D721Med (cell line): ENCODE data around the gene ZIC2.

Source experiments
- DNase-seq: peaks from one replicate; pipeline ENCODE4 v3.0.0; 2011; ENCODE audit warnings: low spot score; ENCODE audit not compliant: insufficient read length
- FAIRE-seq: peaks from 2 replicates; lab custom pipeline; 2011; peaks lifted over from hg19 to GRCh38; lab: Jason Lieb, UNC
- CTCF ChIP-seq: IDR thresholded peaks from 2 replicates; pipeline ENCODE4 v1.5.1; 2012; ENCODE audit warnings: mild to moderate bottlenecking, control low read depth; ENCODE audit not compliant: insufficient read depth; ENCODE audit errors: missing control alignments

The ZIC2 gene

GRCh38 chr13:99981735-99982035 is at the start of gene ZIC2:
TSS of gene ZIC2 (plus strand) at chr13:99981784. CDS start at chr13:99982065, 281 bp downstream.
- FAIRE-seq (no peak), DNase-seq (no peak)
- no peak for TF ChIP-seq CTCF

GRCh38 chr13:99932912-99933311 is 48.7 kb upstream of the ZIC2 start:
- FAIRE-seq (no peak), DNase-seq (no peak)

GRCh38 chr13:99935772-99936171 is 45.8 kb upstream of the ZIC2 start:
- TF ChIP-seq CTCF, result no peak
- FAIRE-seq (no peak), DNase-seq (no peak)

More at GRCh38 chr13:99932912-99933311, 48.7 kb upstream of the ZIC2 start:
- no peak for TF ChIP-seq CTCF

GRCh38 chr13:99938635-99939034 is 42.9 kb upstream of the ZIC2 start:
- FAIRE-seq, result no peak
- TF ChIP-seq CTCF, result no peak
- DNase-seq, result no peak

- no peak for DNase-seq
- no peak for TF ChIP-seq CTCF
- FAIRE-seq, result no peak
These were observed 40.5 kb upstream of the ZIC2 start for GRCh38 chr13:99941086-99941485.

- no peak for FAIRE-seq
- no peak for DNase-seq
- TF ChIP-seq CTCF, result no peak
These were observed 39.7 kb upstream of the ZIC2 start for GRCh38 chr13:99941911-99942310.

GRCh38 chr13:99944102-99944501 is 37.5 kb upstream of the ZIC2 start:
- no peak for TF ChIP-seq CTCF
- no peak for DNase-seq
- no peak for FAIRE-seq
